NCI-H2029 treated with DMSO at 0.1 percent for 48 hours (cell line): ENCODE data around the gene CDK8.
A peak's percentile ranks its signal among the peaks of the same experiment; 100 is the strongest.
"Not testable (repeated sequence)": the region's sequence is repeated elsewhere in the genome, so short reads cannot be mapped to it uniquely, and the experiment has no call there.

ENCODE experiments used
- DNase-seq: peaks from one replicate; lab custom pipeline; 2025; lab: John Stamatoyannopoulos, UW

The CDK8 gene

DNA sequence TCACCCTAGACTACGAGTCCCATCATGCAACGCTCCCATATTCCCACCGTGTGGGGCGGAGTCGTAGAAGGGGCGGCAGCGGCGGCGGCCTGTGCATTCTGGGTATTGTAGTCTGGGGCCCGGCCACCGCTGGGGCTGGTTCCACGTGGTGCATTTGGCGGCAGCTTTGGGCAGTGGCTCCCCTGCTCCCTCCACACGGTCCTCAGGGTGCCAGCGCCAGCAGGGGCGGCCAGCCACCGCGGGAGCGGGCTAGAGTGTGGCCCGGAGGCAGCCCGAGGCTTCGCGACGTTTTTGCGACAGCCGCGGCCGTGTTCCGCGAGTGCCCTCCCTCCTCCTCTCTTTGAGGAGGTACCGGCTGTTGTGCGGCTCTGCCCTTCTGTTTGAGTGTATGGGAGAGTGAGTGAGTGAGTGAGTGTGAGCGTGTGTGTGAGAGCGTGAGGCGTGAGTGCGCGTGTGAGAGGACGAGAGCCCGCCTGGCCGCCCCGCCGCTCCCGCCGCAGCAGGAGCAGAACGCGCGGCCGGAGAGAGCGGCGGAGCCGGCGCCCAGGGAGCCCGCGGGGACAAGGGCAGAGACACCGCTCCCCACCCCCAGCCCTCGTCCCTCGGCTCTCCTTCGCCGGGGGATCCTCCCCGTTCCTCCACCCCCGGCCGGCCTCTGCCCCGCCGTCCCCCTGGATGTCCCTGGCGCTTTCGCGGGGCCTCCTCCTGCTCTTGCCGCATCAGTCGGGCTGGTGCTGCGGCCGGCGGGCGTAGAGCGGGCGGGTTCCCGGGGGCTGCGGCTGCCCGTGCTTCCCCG is at the start of gene CDK8:
TSS of gene CDK8 (plus strand) at position 343 of the 796 bp plus-strand sequence. CDS start 513 bp downstream, outside the sequence.
- DNase-seq = peak; percentile 46

DNA sequence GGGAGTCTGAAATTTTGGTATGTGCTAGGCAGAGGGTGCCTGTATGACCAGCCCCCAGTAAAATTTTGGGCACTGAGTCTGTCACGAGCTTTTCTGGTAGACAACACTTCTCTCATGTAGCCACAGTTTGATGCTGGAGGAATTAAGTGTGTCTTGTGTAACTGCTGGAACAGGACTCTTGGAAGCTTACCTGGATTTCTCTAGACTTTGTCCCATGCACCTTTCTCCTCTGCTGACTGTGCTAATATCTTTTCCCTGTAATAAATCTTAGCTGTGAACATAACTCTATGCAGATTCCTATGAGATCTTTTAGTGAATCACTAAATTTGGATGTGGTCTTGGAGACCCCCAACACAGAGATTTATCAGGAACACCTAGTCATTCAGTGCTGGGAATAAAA is 45.6 kb upstream of the CDK8 start:
- no peak for DNase-seq

DNA sequence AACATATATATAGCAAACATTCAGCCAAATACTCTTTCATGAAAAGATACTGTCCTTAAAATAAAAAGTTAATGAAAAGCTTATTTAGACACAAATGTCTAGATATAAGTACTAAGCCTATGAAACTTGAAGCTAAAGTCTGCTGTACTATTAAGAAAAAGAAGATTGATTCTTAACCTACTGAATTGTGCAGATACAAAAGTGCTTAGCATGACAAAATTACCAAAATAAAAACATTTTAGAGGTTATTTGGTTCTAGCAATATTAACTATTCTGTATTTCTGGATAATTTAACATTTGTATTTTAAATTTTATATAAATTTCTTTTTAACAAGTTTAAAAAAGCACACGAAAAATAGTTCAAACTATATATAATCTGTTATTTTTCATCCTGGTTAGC is 40.6 kb upstream of the CDK8 start:
- no peak for DNase-seq

DNA sequence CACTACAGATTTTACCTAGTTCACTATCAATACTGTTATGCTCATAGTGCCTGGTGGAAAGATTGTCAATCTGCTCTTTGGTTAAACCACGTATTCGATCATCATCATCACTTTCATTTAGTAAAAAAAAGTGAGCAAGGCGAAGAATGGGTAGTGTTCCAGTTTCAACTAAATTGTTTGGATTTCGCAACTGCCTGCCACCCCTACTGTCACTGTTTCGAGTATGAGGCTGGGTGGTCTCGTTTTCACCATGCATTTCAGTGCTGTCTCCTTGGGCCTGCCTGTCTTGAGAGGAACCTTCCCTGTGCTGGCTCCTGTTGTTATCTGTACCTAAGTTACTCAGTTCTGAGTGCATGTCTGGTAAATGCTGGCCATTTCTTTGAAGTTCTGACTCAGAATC is 39.9 kb upstream of the CDK8 start:
- no peak for DNase-seq

DNA sequence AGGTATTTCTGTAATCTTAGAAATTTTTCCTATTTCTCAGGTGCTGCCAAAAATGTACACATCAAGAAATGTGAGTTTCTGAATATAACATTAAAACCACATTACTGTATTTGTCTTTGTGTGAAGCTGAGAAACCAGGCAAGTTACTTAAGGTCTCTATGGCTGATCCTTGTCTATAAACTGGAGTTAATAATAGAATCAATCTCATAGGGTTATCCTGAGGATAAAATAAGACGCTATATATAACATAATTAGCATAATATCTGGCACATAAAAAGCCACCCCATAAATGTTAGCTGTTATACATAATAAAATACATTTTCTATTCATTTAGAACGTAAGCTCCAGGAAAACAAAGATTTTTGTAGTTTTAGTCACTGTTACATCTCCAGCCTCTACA is 37.9 kb upstream of the CDK8 start:
- no peak for DNase-seq

DNA sequence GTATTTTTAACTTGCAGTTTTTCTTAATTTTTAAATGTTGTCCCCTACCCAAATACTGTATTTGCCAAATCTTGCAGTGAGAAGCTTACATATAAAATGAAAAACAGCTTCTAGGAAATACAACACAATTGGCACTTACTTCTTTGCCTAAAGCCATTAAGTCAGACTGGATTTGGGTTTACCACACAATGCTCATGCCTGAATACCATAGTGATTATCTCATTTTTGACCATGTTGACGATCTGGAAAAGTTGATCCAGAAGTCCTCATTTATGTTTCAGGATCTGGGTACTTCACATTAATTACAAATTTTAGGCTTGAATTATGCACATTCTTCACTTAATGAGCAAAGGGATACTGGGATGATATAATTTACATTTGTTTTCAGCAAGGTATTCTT is 34.2 kb upstream of the CDK8 start:
- no peak for DNase-seq

DNA sequence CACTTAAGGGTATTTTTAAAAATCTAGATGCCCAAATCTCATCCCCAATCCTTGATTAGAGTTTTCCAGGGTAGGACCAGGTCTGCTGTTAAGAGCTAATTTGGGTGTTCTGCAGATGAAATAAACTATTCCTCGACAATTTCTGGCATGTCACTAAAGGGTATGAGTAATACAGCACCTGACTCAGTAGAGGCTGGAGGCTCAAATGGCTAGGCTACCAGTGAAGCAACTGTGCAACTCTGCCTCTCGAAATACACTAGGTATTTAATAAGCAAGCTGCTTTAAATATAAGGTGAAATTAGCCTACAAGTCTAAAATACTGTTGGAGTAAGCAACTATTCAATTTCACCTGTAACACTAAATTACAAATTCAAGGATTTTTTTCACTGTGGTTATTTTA is 33.4 kb upstream of the CDK8 start:
- DNase-seq = no peak

DNA sequence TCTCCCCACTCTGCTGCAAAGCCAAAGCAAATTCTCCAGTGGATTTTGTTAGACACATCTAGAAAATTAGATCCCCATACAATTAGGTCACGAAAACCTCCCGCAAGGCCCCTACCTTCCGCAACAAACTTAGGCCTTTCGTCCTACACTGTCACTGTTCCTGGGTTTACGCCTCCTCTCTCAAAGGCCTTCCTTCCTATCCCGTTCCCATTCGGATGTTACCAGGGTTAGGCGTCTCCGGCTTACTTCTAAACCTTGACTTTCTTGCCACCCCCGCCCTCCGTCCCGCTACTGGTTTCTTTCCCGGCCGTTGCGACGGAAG is 32.6 kb upstream of the CDK8 start:
- peak; percentile 48 for DNase-seq

DNA sequence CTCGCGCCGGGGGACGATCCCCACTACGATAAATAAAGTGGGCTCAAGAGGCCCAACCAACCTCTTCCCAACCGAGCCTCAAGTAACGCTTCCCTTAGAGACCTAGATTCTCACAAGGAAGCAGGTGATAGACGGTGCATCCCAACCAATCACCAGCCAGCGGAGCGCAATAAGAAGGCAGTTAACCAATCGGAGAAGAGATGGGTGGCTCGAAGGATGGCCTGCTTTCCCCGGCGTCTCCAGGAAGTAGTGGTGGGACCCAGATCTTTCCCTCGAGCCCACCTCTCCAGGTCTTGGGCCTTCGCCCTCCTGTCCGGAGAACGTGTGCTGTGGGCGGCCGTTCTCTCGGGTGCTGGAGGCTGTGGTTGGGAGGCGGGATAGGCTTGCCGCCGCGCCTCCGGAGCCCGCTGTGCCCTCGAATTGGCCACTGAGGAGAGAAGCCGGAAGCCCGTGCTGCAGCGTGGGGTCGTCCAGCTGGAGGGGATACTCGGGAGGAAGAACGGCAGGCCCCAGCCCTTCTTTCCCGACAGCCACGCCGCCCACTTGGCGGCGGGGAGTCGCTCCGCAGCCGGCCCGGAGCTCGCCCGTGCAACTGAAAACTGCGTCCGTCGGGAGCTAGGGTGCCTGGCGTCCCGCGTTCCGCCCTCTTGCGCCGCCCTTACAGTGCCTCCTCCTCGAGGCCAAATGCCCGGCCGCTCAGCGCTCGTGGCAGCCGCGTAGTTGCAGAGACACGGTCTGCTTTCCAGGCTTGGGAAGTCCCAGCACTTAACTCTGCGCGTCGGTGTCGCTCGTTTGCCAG is 32.0 kb upstream of the CDK8 start, which contains the start of gene RNF6:
TSS of gene RNF6 (minus strand) at position 594 of the 799 bp plus-strand sequence. CDS start 2,665 bp downstream, outside the sequence.
- peak; percentile 54 for DNase-seq

DNA sequence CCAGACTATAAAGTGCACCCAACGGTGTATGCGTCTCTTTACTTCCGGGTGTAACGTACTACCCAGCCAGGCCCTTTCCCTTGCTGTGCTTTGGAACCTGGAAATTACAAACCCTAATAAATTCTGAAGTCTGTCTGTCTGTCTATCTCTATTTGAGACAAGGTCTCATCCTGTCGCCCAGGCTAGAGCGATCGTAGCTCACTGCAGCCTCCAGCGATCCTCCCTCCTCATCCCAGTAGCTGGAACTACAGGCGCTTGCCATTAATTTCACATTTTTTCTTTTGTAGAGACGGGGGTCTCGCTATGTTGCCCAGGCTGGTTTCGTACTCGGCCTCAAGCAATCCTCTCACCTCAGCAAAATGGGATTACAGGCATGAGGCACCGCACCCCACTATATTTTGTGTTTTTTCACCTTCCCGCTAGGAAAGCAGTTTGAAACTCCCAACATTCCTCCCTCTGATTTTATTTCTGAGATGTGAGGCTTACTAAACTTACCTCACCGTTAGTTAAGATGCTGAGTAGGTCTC is 31.3 kb upstream of the CDK8 start:
- no peak for DNase-seq

DNA sequence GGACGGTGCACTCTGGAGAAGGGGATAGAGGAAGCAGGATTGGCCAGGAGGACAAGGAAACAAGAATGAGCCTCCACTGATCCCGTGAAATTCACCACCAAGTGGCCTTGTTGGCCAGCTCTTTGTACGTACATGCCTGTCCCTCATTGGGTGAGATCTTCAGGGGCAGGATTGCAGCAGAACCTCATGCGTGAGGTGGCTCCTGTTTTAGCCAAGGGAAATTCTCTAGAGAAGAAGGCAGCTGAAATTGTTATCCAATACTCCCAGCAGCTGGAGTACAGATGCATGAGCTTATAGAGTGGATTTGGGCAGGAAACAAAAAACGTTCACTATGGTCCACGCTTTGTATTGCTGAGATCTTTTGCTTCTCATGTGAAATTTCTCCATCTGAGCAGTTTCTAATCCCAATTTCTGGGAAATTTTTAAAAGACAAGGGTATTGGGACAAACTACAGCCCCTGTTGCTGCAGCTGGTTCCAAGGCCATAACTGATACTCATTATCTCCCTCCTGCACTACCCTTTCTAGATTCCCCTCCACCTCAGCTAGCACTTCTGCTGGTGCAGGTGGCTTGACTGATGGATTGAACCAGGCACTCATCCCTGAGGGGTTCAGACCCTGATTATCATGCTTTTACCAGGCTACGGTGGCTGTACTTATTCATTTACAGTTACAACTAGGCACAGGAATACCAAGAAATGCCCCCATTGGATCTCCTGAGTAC is 27.9 kb upstream of the CDK8 start:
- no peak for DNase-seq

DNA sequence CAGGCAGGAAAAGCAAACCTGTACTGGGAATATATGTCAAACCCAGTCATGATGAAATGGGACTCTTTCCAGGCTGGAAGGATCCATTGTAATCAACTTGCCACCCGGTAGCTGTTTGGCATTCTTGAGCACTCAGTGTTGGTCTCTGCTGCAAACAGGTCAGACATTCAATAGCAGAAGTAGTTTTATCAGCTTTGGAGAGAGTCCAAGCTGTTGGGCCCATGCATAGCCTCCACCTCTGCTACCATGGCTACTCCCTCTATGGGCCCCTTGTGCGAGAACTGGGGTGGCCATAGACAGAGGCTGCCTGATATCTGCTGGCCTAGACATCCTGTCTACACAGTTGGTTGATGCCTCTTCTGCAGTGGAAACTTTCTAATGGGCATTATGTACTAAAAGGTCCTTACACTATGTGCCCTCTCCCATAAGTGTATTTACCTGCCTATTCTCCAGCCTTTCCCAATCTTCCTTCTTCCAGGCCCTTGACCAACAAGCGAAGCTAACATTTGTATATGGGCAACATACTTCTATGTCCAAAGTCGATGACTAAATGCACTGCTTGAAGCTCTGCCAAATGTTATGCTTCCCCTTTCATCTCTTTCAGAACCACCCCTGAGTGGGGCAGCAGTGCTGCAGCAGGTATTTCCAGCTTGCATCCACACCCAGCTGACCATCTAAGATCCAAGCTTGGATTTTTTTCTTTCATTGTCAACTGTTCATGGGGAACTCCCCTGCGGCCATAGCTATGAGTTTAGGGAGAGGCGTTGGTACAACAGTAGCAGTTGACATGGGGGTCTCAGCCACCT is 26.6 kb upstream of the CDK8 start:
- DNase-seq = no peak

DNA sequence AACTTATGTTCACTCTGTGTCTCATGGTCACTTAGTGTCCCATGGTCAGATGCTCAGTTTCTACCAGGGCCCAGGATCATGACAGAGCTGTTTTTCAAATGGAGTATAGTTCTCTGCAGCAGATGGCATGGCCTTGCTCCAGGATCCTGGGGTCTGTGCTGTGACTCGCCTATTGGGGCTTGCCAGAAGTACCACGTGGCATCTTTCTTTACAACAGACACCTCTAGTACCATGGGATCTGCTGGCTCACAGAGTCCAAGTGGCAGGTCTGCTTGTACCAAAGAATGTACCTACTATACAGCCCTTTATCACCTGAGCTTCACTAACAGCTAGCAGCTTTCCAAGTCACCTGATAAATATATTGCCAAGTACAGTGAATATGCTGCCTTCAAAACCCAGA is 25.8 kb upstream of the CDK8 start:
- no peak for DNase-seq

DNA sequence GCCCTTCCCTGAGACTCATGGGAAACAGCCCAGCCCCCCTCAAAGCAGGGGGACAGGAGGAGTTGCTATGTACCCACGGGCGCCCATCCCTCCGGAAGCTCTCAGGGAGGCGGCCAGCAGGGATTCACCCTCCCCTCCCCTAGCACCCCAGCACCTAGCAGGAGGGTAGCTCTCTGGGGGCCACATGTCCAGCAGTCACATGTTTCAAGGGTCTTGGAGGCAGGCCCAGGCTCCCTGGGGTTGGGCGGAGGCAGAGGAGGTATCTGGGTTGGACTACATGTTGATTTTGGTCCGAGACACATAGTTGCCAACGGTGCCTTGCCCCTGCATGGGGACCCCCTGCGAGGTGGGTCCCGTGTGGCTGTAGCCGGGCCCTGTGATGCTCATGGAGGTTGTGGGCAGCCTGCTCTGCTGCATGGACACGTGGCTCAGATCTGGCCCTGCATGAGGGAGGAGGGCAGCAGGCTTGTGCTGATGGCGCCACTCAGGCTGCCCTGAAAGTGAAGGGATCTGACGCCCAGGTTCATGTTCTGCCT is 24.8 kb upstream of the CDK8 start:
- DNase-seq = no peak

DNA sequence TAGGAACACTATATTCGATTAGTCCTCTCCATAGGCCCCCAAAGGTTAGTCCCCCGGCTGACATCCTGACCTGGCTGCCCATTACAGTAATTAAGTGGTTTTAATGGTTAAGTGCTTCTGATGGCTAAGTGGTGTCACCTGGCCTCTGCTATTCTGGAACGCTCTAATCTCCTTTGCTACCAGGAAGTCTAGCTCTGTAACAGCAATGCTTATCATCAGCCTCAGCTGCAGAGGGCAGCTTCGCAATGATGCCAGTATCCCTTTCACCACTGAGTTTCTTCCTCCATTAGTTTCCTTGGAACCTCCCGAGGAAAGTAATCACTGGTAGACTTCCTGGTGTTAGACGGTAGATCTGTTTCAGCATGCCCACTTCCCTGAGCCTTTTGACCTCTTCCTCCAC is 23.2 kb upstream of the CDK8 start:
- no peak for DNase-seq

DNA sequence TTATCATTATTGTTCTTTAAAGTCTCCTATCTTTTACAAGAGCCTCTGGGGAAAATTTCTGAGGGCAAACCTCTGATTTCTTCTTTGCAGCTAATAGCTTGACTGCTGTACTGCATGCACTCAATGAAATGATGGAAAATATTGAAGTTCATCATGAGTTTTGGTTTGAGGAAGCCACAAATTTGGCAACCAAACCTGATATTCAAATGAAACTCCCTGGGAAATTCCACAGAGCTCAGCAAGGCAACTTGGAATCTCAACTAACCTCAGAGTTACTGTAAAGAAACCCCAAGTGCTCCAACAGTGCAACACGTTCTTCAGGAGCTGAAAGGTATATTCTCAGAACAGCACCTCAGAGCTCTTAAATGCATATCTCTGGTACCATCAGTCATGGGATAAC is 17.6 kb upstream of the CDK8 start:
- no peak for DNase-seq

DNA sequence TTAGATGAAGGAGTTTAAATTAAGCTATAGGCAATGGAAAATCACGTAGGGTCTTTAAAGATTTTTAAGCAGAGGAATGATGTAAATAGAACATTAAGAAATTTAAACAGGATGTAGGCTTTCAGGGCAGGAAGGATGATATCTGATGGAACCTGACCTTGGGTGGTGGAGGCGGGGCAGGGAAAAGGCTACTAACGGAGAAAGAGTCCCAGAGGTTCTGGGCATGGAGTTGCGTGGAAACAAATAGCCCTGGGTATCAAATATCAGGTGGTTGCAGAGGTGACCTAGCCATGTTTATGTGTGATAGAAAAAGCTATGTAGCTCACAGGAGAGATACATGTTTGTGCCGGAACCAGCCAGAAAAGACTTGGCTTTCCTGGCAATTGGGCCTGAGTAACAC is 7.8 kb upstream of the CDK8 start:
- DNase-seq = peak; percentile 26

DNA sequence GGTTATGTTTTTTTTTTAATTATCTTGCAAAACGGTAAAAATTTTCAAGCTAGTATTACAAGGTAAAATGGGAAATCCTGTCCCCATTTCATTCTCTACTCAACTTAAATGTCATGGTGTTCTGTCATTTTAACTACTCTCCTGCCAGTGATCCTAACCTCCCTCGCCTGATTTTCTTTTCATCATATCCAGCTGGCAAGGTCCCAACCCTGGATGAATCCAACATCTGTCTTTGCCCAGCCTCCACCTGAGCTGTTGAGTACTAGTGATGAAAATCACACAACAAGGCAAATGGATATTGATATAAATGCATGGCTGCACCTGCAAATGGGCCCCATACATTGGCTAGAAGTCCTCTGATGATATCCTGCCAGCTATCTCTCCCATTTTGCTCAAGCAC is 6.9 kb upstream of the CDK8 start:
- peak; percentile 27 for DNase-seq

DNA sequence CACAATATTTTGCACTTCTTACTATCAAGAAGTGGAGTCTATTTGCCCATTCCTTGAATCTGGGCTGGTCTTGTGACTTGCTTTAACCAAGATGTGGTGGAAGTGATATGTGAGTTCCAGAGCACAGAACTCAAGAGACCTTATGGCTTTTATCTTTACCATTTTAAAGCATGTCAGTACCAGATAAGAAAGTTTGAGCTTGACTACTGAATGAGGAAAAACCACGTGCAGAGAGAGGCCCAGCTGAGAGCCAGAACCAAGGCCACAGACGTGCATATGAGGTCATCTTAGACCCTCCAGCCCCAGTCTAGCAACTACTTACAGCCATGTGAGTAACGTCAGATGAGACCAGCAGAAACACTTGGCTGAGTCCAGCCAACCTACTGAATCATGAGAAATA is 6.3 kb upstream of the CDK8 start:
- no peak for DNase-seq

DNA sequence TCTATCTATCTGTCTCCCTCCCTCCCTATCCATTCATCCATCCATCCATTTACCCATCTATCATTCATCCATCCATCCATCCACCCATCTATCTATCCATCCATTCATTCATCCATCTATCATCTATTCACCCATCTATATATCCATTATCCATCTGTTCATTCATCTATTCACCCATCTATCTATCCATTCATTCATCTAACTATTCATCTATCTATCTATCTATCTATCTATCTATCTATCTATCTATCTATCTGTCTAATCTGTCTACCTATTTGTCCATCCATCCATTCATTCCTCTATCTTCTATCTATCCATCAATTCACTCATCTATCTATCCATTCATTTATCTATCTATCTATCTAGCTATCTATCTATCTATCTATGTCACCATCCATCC is 4.4 kb upstream of the CDK8 start:
- DNase-seq = no peak

DNA sequence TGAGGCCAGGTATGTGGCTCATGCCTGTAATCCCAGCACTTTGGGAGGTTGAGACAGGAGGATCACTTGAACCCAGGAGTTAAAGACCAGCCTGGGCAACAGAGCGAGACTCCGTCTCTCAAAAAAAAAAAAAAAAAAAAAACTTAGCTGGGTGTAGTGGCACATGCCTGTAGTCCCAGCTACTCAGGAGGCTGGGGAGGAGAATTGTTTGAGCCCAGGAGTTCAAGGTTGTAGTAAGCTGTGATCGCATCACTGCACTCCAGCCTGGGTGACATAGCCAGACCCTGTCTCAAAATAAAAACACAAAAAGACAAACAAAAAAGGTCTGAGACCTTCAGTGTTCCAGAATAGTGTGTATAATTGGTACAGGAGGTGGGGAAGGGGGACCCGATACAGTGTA is 1.9 kb upstream of the CDK8 start:
- not testable (repeated sequence) for DNase-seq
